NCI-H2029 treated with DMSO at 0.1 percent for 48 hours (cell line): ENCODE measurements around the gene NPAS3.

Experiments
- DNase-seq: peaks from one replicate; lab custom pipeline; 2025; lab: John Stamatoyannopoulos, UW

Gene NPAS3

DNA sequence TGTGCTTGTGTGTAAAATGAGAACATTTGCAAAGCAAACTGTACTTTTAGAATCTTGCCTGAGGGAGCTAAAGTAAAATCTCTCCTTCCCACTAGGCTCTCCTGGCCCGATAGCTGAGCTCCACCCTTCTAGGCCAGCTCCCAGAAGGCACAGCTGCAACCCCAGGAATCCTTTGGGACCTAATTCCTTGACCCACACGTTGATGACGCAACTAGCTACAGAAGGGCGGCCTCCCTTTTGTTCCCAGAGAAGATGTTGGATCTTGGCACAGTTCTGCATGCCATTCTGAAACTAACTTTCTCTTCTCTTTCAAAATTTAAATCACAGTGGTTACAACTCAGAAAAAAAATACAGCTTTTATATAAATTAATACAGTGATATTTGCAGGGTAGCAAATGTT, 744.1 kb downstream of the NPAS3 start:
- DNase-seq = no peak

DNA sequence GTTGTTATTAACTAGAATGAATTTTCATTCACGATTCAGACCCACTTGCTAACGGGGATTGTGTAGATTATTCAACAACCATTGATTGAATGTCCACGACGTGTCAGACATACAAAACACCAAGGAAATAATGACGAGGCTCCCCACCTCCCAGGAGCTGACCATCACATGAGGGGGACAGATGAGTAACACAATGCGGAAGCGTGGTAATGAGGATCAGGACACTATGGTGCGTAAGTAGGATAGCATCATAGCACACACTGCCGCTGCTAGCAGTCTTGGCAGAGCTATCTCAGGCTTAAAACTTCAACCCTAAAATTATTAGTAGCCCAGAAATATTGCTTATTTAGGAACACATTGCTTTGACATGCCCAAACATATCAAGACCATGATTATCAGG, 746.3 kb downstream of the NPAS3 start:
- no peak for DNase-seq

DNA sequence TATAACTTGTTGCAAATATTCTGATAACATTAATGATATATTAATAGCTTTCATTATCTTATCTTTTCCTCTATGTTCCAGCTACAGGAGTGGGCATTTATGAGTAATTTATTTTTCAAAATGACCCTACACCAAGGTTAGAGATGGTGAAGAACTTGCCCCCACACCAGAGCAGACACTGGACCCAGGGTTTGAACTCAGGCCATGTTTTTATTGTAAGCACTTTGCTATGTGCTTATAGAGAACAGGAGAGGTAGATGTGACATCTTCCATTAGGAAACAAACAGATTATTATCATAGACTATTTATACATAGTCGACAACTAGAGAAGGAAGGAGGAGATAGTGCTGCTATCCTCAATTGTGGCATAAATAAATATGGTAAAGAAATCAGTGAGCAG, 747.0 kb downstream of the NPAS3 start:
- no peak for DNase-seq

DNA sequence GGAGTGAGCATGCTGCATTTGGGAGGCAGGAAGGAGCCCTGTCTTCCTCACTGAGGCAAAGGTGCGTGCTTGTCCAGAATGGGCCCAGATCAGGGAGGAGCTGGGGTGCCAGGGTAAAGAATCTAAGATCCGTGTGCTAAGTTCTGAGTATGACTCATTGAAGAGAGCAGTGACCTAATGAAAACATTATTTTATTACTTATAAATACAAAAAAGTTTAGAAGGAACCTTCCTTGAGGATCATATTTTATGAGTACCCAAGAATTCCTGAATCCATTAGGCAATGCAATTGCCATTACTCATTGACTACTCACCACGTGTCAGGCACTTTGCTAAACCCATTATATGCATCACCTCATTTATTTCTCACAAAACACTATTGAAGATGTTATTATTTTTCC, 747.5 kb downstream of the NPAS3 start:
- no peak for DNase-seq

DNA sequence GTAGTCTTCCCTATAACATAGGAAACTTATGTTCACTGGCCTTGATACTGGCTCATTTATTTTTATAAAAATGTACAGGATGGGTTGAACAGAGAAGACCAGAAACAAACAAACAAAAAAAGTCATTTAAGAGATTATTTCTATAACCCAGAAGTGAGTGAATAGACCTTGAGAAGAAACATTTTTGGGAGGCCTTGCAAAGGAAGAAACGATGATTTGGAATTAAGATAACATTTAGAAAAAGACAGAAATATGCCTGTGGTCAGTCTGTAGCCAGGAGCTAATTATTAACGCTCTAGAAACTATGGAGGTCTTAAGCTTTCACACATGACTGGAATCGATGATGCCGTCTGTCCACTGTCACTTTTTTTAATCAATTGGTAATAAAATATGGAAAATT, 748.2 kb downstream of the NPAS3 start:
- DNase-seq = no peak

DNA sequence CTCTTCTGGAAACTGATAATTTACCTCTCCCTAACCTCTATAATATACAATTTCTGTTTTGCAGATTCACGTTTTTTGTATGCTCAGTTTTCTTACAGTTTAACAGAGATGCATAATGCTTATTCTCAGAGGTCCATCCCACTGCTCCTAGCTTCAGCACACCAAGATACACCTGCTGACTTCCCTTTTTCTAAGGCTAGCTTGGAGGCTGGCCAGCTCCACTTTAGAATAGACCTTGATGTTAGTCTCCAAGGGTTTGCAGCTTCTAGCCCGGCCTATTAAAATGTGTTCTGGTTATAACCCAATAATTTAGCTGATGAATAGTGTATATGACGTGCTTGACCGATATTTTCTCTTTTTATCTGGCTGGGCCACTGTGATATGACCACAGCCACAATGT, 751.0 kb downstream of the NPAS3 start:
- peak; percentile 57 for DNase-seq

DNA sequence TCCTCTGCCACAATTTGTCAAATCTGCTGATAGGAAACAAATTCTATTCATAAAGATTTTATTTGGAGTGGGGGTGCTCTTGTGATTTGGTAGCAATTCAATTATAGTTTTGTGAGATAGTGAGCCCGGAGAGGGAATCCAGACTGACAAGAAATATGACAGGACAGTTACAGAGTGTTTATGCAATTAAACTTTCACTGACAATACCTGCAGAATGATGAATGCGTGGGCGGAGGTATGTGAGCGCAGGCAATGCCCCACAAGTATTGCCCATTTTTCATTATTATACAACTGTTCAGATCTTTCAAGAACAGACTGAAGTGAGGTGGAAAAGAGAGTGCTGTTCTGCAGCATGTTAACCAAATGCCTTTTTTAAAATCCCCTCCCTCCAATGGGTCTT, 753.2 kb downstream of the NPAS3 start:
- no peak for DNase-seq

DNA sequence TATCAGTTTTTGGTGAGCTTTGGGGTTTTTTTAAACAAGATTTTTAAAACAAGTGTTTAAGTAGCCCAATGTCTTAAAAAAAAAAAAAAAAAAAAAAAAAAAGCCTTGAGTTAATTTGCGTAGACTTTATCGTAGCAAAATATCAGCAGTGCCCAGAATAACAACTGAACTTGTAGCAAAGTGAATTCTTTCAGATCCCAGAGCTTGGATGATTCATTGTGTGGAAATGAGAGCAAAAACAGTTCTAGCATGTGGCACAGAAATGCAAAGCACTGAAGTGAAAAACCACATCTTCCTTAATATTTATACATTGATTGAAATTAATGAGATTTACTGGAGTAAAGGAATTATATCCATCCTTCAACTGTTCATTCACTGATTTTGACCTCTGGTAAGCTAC, 754.1 kb downstream of the NPAS3 start:
- DNase-seq = no peak

DNA sequence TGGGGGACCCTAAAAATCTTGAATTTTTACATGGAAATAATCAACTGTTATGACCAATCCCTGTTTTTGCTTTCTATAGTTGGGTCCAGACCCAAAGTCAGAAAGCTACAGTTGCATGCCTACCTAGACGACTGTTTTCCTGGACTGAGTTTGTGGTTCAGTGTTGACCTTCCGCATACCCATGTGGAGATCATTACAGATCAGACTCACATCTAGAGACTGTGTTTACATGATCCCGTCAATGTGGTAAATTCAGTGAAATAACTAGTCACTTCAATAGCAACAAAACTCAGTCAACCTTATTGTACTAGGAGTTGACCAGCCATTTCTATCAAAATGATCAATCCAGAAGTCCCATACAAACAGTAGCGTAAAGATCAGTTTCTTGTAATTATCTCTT, 754.6 kb downstream of the NPAS3 start:
- no peak for DNase-seq

DNA sequence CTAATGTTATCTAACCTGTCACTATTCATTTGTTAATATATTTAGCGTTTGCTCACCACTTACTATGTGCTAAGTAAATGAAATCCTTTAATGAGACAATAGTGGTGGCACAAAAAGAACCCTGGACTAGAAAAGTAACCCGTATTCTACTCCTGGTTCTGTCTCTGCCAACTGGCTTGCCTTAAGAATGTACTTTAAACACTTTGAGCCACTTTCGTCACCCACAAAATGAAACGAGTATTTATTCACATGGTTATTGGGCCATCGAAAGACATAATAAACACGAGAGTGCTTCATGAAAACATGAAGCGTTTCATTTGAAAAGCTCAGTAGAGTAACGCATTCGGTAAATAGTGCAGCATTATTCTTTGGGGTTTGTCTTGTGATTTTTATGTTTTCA, 757.5 kb downstream of the NPAS3 start:
- DNase-seq = peak; percentile 100

DNA sequence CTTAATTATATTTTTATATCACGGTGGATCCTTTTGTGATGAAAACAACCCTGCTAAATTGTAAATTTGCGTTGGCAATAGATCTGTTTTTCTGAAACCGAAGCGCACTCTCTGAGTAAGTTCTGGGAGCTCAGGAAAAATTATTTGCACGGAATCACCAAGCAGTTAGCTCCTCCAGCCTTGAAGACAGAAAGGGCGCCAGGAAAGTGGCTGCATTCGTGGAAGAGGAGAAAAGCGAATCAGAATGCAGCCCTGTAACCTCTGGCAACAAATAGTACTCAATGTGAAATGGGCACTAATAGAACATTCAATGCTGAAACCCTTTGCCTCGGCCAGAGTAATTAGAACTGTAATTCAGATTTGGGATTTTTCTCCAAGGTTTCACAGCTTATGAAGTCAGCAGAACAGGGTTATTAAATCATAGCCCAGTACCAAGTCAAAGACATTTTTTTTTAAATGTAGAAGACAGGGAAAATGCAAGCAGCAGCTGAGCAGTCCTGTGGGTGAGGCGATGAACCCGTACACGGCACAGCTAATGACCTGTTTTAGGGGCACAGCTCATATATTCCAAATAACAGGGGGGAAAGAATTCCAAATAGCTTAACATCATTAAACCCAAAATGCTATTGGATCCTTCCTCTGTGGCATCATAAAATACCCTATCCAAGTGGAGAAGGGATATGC, 760.8 kb downstream of the NPAS3 start:
- DNase-seq = no peak

DNA sequence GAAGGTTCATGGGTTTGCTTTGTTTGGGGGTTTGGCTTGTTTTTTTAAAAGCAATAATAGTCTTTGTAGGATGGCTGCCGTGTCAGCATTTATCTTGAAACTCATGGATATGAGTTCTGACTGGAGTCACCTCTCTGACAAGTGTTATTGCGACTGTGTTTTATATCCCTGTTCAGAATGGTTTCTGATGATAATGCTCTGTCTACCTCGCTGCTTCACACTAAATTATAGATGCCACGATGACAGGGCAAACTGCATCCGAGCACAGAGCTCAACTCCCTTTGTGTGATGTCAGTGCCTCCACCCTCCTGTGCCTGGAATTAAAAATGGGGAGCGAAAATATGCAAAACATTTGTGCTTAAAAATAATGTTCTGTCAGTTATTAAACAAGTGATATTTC, 761.4 kb downstream of the NPAS3 start:
- DNase-seq = no peak

DNA sequence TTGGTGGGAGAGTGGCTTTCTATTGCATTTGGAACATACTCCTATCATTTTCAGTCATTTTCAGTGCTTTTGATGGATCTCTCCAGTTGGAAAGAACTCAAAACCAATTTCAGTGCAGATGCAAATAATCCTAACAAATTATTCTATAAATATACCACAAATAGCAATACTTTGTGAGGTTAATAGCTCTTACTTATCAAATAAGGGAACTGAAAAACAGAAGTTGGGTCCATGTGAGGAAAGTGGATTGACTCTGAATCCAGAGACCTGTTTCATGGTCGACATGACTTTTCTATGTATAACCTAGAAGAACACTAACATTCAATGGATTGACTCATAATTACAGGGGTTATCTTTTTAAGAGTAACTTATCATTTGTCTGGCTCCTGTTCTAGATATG, 763.6 kb downstream of the NPAS3 start:
- DNase-seq = no peak

DNA sequence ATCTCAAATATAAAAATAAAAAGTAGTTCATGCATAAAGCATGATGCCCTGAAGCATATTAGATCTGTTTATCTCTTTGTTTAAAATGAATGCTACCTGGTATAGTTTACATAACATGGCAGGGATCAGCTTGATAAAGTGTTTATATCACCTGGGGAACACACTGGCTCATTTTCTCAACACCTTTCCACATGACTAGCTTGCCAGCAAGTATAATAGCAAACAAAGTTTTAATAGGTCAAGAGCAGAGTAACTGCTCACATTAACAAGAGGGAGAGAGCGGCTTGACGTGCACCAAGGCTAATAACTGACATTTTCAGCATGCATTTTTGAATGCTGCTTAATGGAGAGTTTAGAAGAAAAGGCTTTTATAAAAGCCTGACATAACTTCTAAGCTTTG, 765.8 kb downstream of the NPAS3 start:
- peak; percentile 67 for DNase-seq

DNA sequence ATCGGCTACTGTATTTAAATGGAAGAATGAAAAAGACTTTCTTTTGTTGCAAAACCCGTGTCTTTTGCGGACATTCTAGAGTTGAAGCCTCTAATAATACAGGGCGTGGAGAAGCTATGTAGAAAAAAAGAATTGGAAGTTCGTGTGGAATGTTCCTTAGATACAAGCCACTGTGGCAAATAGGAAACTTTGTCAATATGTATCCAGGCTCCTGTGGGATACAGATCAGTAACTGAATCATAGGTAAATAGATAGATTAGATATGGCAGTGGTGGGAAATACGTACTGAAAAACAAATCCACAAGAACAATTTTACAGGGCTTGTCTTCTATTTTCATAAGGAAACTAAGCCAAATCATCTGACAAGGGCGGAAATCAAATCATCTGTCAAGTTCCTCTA, 766.8 kb downstream of the NPAS3 start:
- no peak for DNase-seq

DNA sequence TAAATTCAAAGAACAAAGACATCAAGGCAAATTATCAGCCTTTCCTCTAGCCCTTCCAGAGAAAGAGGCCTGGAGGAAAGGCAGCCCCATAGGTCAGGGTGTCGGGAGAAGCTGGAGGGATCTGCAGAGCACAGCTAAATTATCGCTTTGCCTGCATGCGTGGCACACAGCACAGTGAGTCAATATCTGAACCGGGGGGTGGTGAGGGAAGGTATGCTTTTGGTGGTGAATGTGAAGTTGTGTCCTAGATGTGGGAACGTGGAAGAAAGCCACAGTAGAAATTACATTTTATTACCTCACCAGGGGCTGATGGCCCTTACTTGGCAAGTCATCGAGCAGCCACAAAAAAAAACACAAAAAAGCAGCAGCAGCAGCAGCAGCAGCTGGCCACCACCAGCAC, 769.0 kb downstream of the NPAS3 start:
- DNase-seq = no peak

DNA sequence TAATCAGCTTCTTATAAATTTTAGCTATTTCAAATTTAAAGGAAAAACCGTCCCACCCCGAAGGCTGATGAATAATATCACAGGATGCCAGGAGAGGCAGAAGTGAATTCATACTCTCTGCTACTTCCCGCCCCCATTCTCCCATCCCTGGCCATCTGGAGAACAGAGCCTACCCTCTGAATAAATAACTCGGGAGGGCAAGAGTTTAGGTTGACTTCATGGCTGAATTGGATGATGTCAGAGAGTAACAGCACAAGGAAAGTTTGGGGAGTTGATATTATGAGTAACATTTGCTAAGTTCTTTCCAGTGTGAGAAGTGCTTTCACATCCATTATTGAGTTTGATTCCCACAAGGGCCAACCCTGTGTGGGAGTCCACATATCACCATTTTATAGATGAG, 770.6 kb downstream of the NPAS3 start:
- DNase-seq = no peak

DNA sequence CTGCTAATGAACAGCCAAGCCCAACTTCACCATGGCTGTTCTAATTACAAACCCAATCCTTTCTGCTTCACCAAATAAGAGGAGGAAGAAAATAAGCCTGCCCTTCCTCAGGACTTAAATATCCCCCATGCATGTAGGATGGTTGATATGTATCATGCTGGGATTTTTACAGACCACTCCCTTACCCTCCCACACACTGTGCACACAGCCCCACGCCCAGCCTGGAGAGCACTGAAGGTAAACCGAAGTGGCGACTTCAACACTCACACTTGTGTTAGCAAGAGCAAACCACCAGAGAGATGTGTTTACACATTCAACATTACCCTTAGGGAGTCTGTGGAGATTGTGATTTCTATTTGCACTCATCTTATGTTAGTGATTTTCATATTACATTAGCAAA, 771.0 kb downstream of the NPAS3 start:
- DNase-seq = no peak

DNA sequence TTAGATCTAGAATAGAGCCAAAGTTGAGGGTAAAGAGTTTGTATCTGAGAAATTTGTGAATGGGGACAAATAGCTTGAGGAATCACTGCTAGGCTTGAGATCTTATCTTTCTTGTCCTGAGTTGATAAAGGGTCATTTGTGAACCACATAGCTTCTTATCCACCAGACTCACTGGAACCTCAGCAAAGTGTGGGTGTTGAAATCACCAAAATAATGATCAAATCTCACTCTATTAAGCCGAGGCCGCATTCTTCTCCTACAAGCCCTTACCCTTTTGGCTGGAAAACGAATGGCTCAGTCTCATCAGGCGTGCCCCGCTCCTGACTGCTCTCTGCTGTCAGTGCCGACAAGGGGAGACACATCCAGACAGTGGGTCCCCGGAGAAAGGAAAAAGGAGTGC, 771.6 kb downstream of the NPAS3 start:
- no peak for DNase-seq

DNA sequence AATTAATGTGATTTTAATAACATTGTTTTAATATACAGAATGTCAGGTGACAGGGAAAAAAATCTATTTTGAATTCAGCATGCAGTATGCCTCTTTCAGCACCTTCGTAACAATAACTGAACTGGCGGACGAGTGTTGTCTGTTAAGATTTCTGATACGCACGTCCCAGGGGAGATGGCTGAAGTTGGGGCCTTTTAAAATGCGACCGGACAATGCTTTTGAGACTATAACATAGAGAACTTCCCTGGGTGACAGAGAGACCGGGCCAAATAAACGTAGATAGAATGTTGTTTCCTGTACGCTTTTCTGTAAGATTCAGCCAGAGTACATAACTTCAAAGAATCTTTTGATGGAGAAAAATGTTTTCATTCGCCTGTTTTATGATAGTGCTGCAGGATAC, 772.5 kb downstream of the NPAS3 start:
- no peak for DNase-seq

DNA sequence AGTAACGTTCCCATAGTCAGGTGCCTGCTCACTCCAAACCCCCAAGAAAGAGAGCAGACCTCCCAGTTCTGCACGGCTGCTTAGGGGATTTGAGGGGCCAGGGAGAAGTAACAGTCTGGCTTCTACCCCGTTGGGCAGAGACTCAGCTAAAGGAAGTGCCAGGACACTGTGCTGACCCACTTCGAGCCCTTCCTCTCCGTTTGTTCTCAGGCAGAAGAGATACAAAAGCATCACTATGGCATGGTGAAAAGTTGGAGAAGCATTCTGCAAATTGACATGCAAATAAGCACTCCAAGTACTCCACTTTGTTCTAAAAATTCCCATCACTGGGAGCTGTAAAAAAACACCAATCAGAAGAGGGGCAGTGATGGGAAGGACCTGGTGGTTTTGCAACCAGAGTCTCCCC, 773.1 kb downstream of the NPAS3 start:
- no peak for DNase-seq

DNA sequence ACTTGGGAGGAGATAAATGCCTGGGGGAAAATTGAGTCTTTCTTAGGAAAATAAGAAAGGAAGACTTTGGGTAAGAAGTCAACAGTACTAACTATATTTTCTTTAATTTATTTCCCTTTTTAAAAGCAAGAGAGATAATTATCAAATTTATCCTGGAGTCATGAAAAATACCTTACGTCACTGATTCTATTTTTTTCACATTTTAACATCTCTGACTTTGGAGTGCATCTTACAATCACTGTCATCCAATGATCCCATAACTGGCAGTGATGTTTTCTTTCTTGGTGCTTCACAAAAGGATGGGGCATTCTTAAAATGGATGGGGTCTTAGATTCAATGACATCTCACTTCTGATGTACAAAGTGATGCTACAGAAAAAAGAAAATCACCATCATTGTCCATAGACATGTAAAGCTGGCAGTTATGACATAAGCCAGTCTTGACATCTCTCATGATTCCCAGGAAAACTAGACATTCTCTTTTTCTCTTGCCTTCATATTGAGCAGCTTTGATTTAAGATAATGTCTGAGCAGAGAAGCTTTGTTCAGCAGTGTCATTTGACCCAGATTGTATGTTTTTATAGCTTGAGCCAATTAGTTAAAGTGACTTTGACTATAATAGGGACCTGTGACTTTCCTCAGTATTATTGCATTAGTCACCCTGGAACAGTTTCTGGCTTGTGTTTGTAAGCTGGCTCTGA, 776.0 kb downstream of the NPAS3 start:
- DNase-seq = no peak

DNA sequence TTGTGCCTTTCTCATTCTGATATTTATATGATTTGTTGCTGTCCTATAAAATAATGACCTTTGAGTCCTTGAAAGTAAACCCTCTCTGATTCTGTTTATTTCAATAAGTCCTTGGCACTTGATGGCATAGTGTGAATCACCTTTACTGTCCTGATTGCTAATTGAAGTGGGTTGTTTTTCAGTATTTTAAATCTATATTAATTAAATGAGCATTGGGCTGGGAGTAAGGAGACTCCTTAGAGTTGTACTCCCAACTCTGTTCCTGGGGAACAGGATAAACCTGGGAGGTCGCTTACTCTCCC, 776.5 kb downstream of the NPAS3 start:
- no peak for DNase-seq

DNA sequence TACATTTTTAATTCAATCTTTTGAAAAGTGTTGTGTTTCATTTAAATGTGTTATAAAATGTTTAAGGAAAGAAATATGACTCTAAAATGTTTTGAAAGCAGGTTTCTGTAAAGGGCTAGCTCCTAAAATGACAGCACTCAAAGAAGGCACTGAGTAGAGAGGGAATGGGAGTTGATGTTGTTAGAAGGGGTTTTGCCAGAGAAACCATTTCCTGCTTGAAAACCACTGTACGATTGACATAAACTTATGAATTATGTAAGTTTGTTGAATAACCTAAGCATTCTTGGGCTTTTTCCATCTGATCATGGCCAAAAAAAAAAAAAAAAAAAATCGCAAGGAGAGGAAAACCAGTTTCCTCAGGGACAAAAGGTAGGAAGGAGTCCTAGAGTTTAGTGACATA, 778.2 kb downstream of the NPAS3 start:
- DNase-seq = no peak
